Ishikawa (cell line): Measurements from ENCODE around the gene STK36.

ENCODE experiments used
- CEBPB ChIP-seq: IDR thresholded peaks from 2 replicates; pipeline ENCODE4 v1.6.1; 2012
- EGR1 ChIP-seq: IDR thresholded peaks from 2 replicates; pipeline ENCODE4 v1.6.1; 2012
- EP300 ChIP-seq: IDR thresholded peaks from 2 replicates; pipeline ENCODE4 v1.6.1; 2012; ENCODE audit warnings: borderline replicate concordance
- FOXM1 ChIP-seq: IDR thresholded peaks from 2 replicates; pipeline ENCODE4 v1.6.1; 2012; ENCODE audit warnings: low read depth, borderline replicate concordance
- NFIC ChIP-seq: IDR thresholded peaks from 2 replicates; pipeline ENCODE4 v1.6.1; 2012
- RAD21 ChIP-seq: IDR thresholded peaks from 2 replicates; pipeline ENCODE4 v1.6.1; 2012; ENCODE audit warnings: low read depth
- TAF1 ChIP-seq: IDR thresholded peaks from 2 replicates; pipeline ENCODE4 v1.6.1; 2012; ENCODE audit warnings: low read depth, mild to moderate bottlenecking
- YY1 ChIP-seq: IDR thresholded peaks from 2 replicates; pipeline ENCODE4 v1.6.1; 2012; ENCODE audit warnings: low read depth
- TF ChIP-seq, protein P1 (sequence below): IDR thresholded peaks from 2 replicates; pipeline ENCODE4 v1.6.1; 2012
- TF ChIP-seq, protein P2 (sequence below): IDR thresholded peaks from 2 replicates; pipeline ENCODE4 v1.6.1; 2012

DNA sequence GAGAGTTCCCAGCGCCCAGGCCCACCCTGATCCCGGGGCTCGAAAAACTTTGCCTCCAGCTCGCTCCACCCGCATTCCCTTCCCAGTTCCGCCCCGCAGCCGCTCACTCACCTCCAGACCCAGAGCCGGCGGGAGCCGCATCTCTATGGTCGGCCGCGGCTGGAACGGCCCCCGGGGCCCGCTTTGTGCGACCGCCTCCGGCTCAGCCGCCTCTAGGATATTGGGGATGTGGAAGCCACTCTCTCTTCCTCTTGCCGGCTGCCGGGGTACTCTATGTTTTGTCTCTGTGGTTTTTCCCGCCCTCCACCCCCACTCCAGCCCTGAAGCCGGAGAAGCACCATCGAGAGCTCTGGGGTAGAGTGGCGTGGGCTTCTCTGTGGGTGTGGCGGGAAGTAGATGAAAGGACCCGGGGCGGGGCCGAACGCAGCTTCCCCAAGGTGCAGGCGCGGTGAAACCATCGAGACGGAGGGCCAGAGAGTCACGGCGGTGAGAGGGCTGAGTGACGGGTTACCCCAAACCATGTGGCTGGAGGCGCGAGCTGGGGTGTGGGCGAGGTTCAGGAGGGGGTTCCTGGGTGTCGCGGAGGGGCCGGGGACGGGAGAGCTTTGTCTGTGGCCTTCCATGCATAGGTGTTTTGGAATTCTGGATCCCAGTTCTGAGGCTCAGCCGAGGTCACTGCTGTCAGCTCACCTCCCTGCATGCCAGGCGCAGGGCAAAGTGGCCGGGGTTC is 12.5 kb upstream of the STK36 start, which contains the start of the genes BCS1L and ZNF142:
- TF ChIP-seq, protein P1, sequence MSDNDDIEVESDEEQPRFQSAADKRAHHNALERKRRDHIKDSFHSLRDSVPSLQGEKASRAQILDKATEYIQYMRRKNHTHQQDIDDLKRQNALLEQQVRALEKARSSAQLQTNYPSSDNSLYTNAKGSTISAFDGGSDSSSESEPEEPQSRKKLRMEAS = peak; percentile 97
- no peak; the same call in 1 of the 2 replicates for TF ChIP-seq EGR1
- TF ChIP-seq EP300 = peak; percentile 41; the same call in 1 of the 2 replicates
- no peak for TF ChIP-seq RAD21
- TF ChIP-seq FOXM1 = no peak; the same call in 1 of the 2 replicates
- TF ChIP-seq TAF1 = peak; percentile 55
- no peak for TF ChIP-seq CEBPB
- TF ChIP-seq YY1 = peak; percentile 47; the same call in 1 of the 2 replicates
- TF ChIP-seq NFIC = no peak
- TF ChIP-seq, protein P2, sequence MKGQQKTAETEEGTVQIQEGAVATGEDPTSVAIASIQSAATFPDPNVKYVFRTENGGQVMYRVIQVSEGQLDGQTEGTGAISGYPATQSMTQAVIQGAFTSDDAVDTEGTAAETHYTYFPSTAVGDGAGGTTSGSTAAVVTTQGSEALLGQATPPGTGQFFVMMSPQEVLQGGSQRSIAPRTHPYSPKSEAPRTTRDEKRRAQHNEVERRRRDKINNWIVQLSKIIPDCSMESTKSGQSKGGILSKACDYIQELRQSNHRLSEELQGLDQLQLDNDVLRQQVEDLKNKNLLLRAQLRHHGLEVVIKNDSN = peak; percentile 29; the same call in 1 of the 2 replicates
